ENCODE results near the gene KIZ.
A peak's percentile ranks its signal among the peaks of the same experiment; 100 is the strongest.

The KIZ gene

DNA sequence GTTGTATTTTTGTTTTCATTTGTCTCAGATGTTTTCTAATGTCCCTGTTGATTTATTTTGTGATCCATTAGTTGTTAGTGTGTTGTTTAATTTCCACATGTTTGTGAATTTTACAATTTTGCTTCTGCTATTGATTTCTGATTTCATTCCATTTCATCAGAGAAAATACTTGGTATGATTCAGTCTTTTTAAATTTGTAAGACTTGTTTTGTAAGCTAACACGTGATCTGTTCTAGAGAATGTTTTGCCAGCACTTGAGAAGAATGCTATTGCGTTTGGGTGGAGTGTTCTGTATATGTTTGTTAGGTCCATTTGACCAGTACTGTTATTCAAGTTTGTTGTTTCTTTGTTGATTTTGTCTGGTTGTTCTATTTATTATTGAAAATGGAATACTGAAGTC, 53.9 kb downstream of the KIZ start:
- no peak for DNase-seq

- DNase-seq, result no peak
Observed at GRCh38 chr20:21180248-21180647, 54.4 kb downstream of the KIZ start.

DNA sequence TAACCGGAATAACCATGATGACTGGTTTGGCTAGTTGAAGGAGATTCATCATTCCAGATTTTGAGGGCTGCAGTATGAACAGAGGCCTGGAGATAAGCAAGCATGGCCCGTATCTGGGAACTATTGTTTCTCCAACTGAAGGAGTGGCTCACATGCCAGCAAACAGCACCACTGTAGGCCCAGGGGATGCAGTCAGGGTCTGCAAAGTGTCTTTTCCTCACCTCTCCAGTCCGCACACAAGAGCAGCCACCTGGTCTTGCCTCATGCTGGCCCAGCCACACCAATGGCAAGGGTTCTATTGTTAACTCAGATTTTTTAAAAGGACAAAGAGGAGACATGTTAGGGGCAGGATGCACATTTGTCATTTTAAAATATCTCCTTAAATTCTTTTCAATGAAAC, 55.1 kb downstream of the KIZ start:
- no peak for DNase-seq

- DNase-seq, result no peak
Observed at GRCh38 chr20:21182832-21183563, 57.1 kb downstream of the KIZ start.

DNA sequence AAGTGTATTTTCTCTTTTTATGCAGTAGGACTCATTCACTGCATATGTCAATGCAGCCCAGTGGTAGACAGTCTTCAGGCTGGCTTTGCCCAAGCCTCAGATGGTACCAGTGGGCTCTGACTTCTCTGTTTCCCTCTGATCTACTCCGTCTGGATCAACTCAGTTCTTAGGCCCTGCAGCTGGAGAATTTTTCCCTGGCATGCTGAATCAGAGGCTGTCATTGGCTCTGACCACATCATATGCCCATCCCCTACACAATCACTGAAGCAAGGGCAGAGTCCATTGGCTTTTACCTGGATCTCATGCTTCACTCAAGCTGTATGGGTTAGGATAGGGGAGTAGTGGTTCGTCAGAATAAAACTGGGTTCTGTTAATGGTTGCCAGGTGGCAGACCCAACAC, 57.8 kb downstream of the KIZ start:
- DNase-seq, result no peak

- DNase-seq, result no peak
Observed at GRCh38 chr20:21184819-21185218, 58.9 kb downstream of the KIZ start.

- no peak for DNase-seq
Observed at GRCh38 chr20:21185849-21186248, 60.0 kb downstream of the KIZ start.

- peak; percentile 94 for DNase-seq
Observed at GRCh38 chr20:21189761-21190523, 64.1 kb downstream of the KIZ start.

- peak; percentile 68 for DNase-seq
Observed at GRCh38 chr20:21190869-21191268, 65.0 kb downstream of the KIZ start.

- no peak for DNase-seq
Observed at GRCh38 chr20:21191839-21192238, 66.0 kb downstream of the KIZ start.

GRCh38 chr20:21202259-21202658, 76.4 kb downstream of the KIZ start:
- DNase-seq, result peak; percentile 5

DNA sequence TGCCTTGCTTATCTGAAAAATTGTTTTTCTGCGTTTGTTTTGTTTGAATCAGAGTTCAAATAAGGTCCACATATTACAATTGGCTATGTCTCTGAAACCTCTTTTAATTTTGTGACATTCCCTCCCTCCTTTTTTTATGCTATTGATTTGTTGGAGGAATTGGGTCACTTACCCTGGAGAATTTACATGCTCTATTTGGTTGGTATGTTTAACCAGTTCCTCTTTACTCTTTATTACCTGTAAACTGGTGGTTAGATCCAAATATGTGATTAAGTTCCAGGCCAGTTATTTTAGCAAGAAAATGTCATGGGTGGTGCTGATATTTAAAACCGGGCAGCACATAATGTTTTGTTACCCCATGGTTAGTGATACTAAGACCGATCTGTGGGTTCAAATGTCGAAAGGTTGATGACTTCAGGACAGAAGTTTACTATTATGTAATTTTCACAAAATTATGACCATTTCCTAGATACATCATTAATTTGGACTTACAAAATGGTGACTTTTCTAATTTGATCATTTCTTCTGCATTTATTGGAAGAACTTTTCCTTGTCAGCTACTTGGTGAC, 77.3 kb downstream of the KIZ start:
- no peak for DNase-seq

DNA sequence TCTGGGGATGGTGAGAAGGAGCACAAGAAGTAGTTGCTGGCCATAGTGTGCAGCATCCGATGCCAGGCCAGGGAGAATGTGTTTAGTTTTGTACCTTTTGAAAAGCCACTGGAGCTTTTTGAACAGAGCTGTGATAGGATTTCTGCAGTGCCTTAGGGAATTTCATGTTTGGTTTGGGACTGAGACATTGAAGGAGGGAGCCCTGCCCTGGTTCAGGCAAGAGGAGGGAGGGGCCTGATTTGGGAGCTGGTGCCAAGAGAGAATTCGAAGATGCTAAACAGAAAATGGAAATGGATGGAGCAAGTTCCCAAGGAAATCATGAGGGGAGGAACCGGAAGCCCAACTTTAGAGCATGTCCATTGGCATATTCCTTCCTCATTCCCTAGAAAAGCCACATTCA, 80.7 kb downstream of the KIZ start:
- DNase-seq, result no peak

DNA sequence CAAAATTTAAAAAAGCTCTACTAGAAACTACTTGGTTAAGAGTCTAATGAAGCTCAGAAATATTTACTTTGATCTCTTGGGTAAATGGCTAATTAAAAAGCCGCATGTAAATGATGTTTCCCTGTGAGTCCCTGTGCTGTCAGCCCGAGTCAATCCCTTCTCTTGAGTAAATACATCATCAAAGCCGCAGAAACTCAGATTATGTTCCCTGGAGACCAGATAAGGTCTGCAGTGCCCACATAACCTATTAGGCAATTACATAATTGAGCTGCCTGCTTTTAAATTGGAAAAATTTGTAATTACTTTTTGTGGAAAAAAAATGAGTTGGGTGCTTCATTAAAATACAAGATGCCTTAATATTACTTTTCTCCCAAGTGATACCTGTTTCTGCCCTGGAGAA, 83.1 kb downstream of the KIZ start:
- DNase-seq, result peak; percentile 76

DNA sequence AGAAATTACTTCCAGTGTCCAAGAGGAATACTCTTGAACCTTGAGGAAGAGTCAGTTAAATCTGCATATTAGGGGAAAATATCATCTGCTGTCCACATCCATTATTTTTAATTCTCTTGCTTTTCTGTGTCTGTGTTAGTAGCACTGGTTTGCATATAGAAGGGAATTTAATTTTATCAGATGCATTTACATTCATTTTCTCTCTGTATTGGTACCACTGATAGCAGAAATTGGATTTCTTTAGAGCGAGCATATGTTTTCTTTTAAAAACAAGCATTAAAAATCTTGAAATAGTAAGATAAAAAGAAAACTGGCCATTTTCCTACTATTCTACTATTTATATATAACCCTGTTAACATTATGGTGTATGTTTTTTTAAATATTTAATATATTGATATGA, 83.8 kb downstream of the KIZ start:
- DNase-seq, result no peak

GRCh38 chr20:21213691-21214090, 87.8 kb downstream of the KIZ start:
- DNase-seq, result no peak

DNA sequence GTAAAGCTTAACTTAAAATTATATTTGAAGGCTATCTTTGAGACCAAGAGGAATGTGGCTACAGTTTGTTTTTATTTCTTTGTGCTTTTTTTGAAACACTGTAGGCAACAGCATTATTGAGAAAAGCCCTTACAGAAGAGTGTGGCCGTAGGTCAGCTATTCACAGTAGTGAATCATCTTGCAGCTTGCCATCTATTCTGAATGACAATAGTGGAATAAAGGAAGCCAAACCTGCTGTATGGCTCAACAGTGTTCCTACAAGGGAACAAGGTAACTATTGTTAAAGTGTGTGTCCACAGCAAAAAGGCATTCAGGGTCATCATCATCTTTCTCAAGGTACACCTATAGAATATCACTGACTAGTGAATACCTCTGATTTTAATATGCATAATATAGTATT, 88.5 kb downstream of the KIZ start:
- no peak for DNase-seq

- DNase-seq, result no peak
Observed at GRCh38 chr20:21219686-21220085, 93.8 kb downstream of the KIZ start.

DNA sequence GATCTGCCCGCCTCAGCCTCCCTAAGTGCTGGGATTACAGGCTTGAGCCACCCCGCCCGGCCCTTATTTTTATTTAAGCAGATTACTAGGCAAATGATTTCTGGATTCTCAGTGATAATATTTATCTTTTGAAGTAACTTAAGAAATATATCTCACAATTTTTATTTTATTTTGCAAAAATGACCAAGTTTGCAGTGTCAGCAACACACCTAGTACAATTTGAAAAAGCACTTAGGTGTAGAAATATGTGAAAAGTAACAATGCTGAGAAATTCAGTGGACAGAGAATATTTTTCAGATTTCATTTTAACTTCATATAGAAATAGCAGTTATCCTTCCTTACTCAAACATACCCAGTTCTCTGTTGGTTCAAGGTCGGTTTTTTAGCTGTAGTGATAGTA, 98.3 kb downstream of the KIZ start:
- DNase-seq, result no peak

DNA sequence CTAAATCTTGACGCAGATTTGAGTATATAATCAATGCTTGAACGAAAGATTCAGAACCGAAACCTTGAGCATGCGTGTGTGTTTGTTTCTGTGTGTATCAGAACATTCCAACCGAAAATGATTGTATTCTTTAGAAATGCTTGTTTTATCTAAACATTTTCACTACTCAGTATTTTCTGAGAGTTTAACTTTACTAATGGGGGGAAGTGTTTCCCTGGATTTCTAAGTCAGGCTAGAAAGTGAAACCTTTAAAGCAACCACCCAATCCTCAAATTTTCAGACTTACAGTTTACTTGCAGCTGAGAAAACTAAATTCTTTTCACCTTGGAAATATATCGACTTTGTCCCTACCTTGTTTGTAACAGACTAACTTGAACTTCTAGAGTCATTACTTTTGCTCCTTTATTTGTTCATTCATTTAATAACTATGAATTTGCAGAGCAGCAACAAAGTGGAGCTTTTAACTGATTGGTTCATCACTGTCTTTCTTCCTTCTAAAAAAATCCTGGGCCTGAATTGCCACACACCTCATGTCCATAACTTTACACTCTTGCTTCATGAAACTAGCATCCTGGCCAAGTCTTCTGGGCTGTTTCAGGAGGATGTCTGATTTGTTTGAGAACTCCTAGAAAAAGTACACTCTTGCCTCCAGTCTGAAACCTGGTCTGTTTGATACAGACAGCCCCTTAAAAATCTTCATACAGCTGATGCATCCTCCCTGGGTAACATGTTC, 99.5 kb downstream of the KIZ start:
- no peak for DNase-seq

DNA sequence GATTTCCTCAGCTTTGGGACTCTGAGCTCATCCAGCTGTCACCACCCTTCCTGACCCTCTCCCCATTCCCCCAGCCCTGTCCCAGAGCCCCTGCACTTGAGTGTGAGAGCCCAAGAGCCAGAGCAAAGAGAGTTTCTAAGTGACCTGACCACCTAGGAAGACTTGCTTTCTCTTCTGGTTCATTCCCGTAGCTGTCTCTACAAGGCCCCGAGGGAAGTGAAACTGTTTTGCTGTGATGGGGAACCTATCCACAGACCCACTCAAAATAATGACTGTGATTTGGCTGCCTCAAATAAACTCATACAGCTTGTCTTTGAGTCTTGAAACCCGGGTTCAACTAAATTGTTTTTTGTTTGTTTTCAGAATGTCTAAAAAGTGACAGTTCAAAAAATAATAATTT, 102.6 kb downstream of the KIZ start:
- no peak for DNase-seq

DNA sequence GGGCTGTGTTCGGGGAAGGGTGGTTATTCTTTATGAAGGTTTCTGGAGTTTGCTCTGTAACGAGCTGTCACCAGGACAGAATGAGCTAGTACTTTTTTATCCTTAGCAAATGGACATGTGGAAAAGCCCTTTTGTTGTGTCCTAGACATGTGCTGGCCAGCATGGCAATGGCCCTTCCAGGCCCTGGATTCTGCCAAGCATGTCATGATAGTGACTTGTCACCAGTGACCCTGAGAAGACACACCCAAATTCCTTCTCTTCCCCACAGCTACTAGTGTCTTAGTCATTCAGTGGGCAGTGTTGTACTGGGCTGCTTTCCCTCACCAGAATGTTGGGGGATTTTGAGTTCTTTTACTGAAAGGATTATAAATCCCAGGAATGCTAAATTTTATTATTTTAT, 103.3 kb downstream of the KIZ start:
- no peak for DNase-seq

- no peak for DNase-seq
Observed at GRCh38 chr20:21230220-21230619, 104.3 kb downstream of the KIZ start.

GRCh38 chr20:21230686-21231085, 104.8 kb downstream of the KIZ start:
- DNase-seq, result no peak

Data from NCI-H69 (cell line).